GM12873 (cell line): ENCODE measurements around the gene OMG.

ENCODE experiments used
- CTCF ChIP-seq: IDR thresholded peaks from 2 replicates; pipeline ENCODE4 v1.5.1; 2012; ENCODE audit warnings: low read depth, mild to moderate bottlenecking, moderate library complexity, low read length, control low read depth; ENCODE audit not compliant: insufficient read depth; ENCODE audit errors: missing control alignments

Gene OMG

GRCh38 chr17:31283841-31284240, 13.2 kb downstream of the OMG start:
- no peak for TF ChIP-seq CTCF

- TF ChIP-seq CTCF = no peak
Observed at GRCh38 chr17:31281061-31281460, 16.0 kb downstream of the OMG start.

GRCh38 chr17:31279401-31279800, 17.6 kb downstream of the OMG start:
- no peak for TF ChIP-seq CTCF

- no peak for TF ChIP-seq CTCF
Observed at GRCh38 chr17:31275116-31275515, 21.9 kb downstream of the OMG start.

- TF ChIP-seq CTCF = no peak
Observed at GRCh38 chr17:31274252-31274651, 22.8 kb downstream of the OMG start.

GRCh38 chr17:31273516-31273915, 23.5 kb downstream of the OMG start:
- no peak for TF ChIP-seq CTCF

GRCh38 chr17:31272803-31273202, 24.2 kb downstream of the OMG start:
- no peak for TF ChIP-seq CTCF

- no peak for TF ChIP-seq CTCF
Observed at GRCh38 chr17:31272236-31272635, 24.8 kb downstream of the OMG start.
